GM12892 (cell line): ENCODE data around the gene ZBTB49.

Source experiments
- POLR2A ChIP-seq: IDR thresholded peaks from 2 replicates; pipeline ENCODE4 v1.6.1; 2011; ENCODE audit warnings: low read depth, low read length, control low read depth
- POLR2AphosphoS5 ChIP-seq: IDR thresholded peaks from 2 replicates; pipeline ENCODE4 v1.6.1; 2011; ENCODE audit warnings: low read depth, low read length, control low read depth
- TAF1 ChIP-seq: IDR thresholded peaks from 2 replicates; pipeline ENCODE4 v1.6.1; 2011; ENCODE audit warnings: low read depth, mild to moderate bottlenecking, control low read depth, low read length, borderline replicate concordance

GRCh38 chr4:4339504-4340085 is 49.5 kb downstream of the ZBTB49 start:
- TF ChIP-seq POLR2AphosphoS5 (no peak), POLR2A (no peak), TAF1 (no peak)
